GM19468 (cell line): ENCODE results near the gene KCNN4.
"Not testable (repeated sequence)": the region's sequence is repeated elsewhere in the genome, so short reads cannot be mapped to it uniquely, and the experiment has no call there.

Experiments used
- ATAC-seq: cut with Tn5 transposase; IDR thresholded peaks from one replicate; pipeline ENCODE4 v1.9.1; 2021; ENCODE audit warnings: mild to moderate bottlenecking, moderate library complexity, moderate number of reproducible peaks; ENCODE audit not compliant: unreplicated experiment; ENCODE audit errors: extremely low read depth

Gene KCNN4

GRCh38 chr19:43780706-43781525 lies at the start of gene KCNN4:
KCNN4 (minus strand) TSS chr19:43780973; CDS start chr19:43780861, 112 bp downstream.
- no peak for ATAC-seq

- ATAC-seq = no peak
Measured at GRCh38 chr19:43826787-43827754, 46.3 kb upstream of the KCNN4 start, which contains the start of gene ZNF283. ZNF283 (plus strand) TSS chr19:43827321; CDS start chr19:43833505, 6,184 bp downstream.

GRCh38 chr19:43824572-43824971 lies 43.8 kb upstream of the KCNN4 start:
- ATAC-seq = not testable (repeated sequence)

GRCh38 chr19:43823856-43824255 lies 43.1 kb upstream of the KCNN4 start:
- not testable (repeated sequence) for ATAC-seq

GRCh38 chr19:43820884-43821215 lies 40.1 kb upstream of the KCNN4 start:
- no peak for ATAC-seq

GRCh38 chr19:43820098-43820883 lies 39.5 kb upstream of the KCNN4 start:
- no peak for ATAC-seq

GRCh38 chr19:43818500-43818899 lies 37.7 kb upstream of the KCNN4 start:
- ATAC-seq = no peak

GRCh38 chr19:43817454-43817853 lies 36.7 kb upstream of the KCNN4 start:
- not testable (repeated sequence) for ATAC-seq

- no peak for ATAC-seq
Measured at GRCh38 chr19:43814663-43815352, 34.0 kb upstream of the KCNN4 start.

GRCh38 chr19:43812688-43813087 lies 31.9 kb upstream of the KCNN4 start:
- ATAC-seq = no peak

GRCh38 chr19:43812259-43812658 lies 31.5 kb upstream of the KCNN4 start:
- ATAC-seq = no peak

GRCh38 chr19:43811837-43812236 lies 31.1 kb upstream of the KCNN4 start:
- ATAC-seq = no peak

- ATAC-seq = no peak
Measured at GRCh38 chr19:43809762-43810696, 29.3 kb upstream of the KCNN4 start.

- ATAC-seq = no peak
Measured at GRCh38 chr19:43807651-43808050, 26.9 kb upstream of the KCNN4 start.

- no peak for ATAC-seq
Measured at GRCh38 chr19:43806848-43807247, 26.1 kb upstream of the KCNN4 start.

GRCh38 chr19:43806401-43806800 lies 25.6 kb upstream of the KCNN4 start:
- not testable (repeated sequence) for ATAC-seq

GRCh38 chr19:43804432-43804831 lies 23.7 kb upstream of the KCNN4 start:
- ATAC-seq = no peak

GRCh38 chr19:43802216-43802951 lies 21.6 kb upstream of the KCNN4 start, which contains the start of gene LYPD5:
LYPD5 (minus strand) TSS chr19:43802447; CDS start chr19:43802380, 67 bp downstream.
- no peak for ATAC-seq
